Umbilical cord (tissue), 2 donors: ENCODE measurements around the gene COX7B2. TPM values are rescaled to one million over a fixed set of nuclear protein-coding genes. Genes with fewer than 3 reads are reported as not detected.
A peak's percentile ranks its signal among the peaks of the same experiment; 100 is the strongest.

ENCODE experiments used
- DNase-seq: peaks from one replicate; pipeline ENCODE4 v3.0.0-alpha.2; 2015; ENCODE audit warnings: low spot score
- total RNA-seq: library from RNA; depleted of rRNA; stranded (reverse); fragments of >200 nt; gene quantifications from one replicate; pipeline ENCODE4 v1.2.3, GENCODE V29; 2014; ENCODE audit warnings: low replicate concordance; ENCODE audit not compliant: insufficient read depth

COX7B2 gene, protein sequence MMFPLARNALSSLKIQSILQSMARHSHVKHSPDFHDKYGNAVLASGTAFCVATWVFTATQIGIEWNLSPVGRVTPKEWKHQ
- not detected for total RNA-seq

GRCh38 chr4:46909078-46909477 is at the start of gene COX7B2:
TSS of gene COX7B2 (minus strand) at chr4:46909245. CDS start at chr4:46735192, 174,053 bp downstream.
- DNase-seq, result no peak

DNA sequence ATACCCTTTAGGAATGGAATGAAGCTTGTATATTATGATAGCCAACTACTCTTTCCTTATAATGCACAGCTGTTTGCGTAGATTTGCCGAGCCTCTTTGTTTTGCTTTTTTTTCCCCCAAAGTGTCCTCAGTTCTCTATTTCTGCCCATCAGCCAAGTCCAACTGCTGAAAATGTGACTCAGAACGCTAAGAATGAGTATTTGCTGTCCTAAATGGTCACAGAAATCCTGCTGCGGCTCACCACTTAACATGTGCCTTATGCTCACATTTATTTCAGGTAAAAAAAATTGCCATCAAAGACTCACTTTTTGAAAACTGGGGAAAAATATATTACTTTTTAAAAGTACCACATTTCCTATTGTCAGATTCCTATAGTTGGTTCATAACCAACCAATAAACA is 47.4 kb upstream of the COX7B2 start:
- no peak for DNase-seq

DNA sequence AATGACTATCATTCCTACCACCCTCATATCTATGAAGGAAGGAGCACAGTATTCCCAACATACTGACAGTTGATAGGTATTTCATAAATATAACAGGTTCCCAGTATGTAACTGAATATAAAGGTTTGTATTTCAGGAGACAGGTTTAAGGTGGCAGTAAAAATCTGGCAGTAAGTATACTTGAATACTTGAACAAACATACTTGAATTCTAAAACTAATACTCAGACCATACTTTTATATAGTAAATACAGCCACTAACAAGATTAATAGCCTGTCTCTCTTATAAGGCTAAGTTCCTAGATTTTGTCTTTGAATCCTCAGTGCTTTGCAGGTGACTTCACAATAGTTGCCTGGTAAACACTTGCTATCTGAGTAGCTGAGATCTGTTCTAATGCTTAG is 46.6 kb upstream of the COX7B2 start:
- DNase-seq, result no peak

DNA sequence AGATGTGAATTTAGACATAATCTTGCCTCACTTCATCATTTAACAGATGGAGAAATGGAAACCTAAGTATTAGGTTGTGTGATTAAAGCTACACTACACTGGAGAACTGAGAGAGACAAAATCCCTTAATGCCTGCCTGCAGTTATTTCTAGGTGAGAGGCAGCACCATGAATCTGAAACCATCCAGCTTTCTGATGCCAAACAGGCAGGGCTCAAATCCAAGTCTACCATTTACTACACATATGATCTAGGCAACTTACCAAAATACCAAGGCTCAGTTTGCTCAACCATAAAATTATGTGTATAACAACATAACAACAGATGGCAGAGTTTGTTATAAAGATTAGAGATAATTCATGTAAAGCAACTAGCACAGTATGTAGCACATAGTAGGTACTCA is 45.6 kb upstream of the COX7B2 start:
- no peak for DNase-seq

- DNase-seq, result no peak
These were observed 44.5 kb upstream of the COX7B2 start for GRCh38 chr4:46953564-46953963.

DNA sequence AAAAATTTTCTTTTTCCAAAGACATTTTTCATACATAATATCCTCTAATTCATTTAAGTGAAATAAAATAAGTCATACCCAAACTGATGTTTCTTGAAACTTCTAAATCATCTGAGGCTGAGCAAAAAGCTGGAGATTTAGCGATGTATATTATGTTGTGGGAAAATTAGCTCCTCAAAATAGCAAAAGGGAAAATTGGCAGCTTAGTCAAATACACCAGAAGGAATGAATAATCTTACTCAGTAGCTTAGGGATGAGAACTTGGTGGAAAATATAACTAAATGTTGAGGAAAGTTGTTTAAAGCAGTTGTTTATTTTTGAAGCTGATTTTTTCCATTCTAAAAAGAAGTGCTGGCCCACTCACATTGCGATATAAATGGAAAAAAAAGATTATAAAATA is 43.4 kb upstream of the COX7B2 start:
- no peak for DNase-seq

GRCh38 chr4:46950826-46951225 is 41.8 kb upstream of the COX7B2 start:
- no peak for DNase-seq

DNA sequence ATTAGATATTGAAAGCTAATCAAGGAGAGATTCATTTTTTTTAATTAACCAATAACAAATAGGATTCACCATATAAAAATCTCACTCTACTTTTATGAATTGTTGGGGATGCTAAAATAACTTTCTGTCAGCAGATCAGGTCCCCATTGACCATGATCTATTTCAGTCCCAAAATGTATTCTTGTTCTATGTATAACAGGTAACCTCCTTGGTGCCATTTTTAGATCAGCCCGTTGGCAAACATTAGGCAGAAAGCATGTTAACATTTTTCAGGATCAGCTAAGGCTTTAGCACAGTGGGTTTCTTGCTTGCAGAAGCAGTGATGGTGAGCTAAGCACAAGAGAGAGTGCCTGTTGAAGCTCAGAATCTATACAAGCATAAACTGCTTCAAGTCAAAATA is 40.8 kb upstream of the COX7B2 start:
- DNase-seq, result no peak

- DNase-seq, result no peak
These were observed 38.5 kb upstream of the COX7B2 start for GRCh38 chr4:46947541-46947940.

GRCh38 chr4:46946919-46947536 is 38.0 kb upstream of the COX7B2 start:
- no peak for DNase-seq

- DNase-seq, result no peak
These were observed 36.0 kb upstream of the COX7B2 start for GRCh38 chr4:46945062-46945461.

DNA sequence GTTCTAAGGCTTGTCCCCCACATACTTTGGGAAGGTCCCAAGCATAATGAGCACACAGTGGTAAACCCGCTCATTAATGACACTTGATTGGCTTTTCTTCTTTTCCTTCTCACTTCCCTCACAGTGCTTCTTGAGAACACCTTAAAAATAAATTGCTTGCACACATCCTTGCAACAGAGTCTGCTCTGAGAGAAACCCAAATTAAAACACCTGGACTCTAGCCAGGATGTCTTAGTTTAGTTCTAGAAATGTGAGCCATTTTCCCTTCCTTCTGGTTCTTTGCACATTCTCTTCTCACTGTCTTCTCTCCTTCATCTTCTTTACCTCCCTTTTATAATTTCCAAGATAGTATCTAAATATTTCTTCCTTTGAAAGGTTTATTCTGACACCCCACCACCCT is 35.3 kb upstream of the COX7B2 start:
- no peak for DNase-seq

DNA sequence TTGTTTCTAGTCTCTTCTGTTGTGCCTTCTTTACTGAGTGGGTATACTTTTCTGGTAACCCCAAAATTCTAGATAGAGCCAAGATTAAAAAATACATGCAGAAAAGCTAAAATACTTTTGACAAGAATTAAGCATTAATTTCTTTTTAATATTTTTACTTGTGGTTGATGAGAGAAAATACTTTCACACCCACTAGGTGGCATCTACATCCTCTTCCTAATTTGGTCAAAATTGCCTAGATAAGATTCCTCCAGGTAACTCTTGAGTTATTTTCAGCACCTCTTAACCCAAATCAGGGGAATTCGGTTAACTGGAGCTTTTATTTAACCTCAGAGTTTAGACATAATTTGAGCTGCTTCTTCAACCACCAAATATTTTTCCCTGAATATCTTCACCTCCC is 28.4 kb upstream of the COX7B2 start:
- DNase-seq, result no peak

GRCh38 chr4:46934726-46935125 is 25.7 kb upstream of the COX7B2 start:
- DNase-seq, result no peak

DNA sequence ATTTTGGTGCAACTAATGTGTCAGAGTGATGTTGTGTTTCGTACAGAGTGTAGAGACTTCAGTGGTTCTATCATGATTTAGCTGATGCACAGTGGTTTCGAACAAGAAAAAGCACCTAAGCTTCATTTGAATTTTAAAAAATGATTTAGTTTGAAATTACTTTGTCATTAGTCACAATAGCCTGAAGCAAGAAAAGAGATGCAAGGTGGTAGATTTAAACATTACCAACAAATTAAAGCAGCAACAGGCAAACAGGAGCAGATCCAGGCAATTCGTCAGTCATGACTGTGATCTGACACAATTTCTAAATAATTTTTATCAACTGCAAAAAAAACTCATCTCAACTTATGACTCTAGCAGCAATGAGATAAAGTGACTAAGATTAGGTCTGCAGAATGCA is 24.6 kb upstream of the COX7B2 start:
- DNase-seq, result peak; percentile 2

DNA sequence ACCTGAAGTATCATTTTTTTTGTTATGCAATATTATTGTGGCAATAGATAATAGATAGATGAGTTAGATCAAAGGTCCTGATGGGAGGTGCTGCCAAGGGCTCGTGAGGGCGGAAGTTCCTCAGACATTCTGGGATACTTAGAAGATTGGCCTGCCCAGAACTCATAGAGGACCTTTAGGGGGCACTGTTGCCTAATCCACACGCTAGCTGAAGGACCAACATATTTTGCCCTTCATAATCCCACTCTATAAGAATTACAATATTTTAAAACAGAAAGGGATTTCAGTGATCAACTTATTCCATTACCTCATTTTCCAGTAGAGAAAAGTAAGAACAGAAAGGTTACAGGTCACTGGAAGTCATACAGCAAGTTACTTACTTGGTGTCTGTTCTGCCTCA is 22.9 kb upstream of the COX7B2 start:
- peak; percentile 5 for DNase-seq

DNA sequence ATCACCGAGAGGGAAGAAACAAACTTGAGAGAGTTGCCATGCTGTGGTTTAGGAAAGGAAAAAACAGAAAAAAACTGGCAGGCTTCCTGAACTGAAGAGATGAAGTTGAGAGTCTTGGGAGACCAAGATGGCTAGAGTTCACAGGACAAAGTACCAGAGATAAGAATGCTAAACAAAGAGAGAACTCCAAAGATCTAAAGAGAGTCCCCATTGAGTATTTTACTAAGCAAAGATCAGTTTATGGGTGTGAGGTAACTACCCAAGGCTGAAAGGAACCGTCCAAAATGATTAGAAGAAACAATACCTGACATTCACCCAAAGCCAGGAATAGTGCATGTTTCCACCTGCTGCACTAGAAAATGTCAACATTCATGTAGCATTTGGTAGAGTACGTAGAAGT is 21.8 kb upstream of the COX7B2 start:
- no peak for DNase-seq

GRCh38 chr4:46927201-46927600 is 18.2 kb upstream of the COX7B2 start:
- no peak for DNase-seq

DNA sequence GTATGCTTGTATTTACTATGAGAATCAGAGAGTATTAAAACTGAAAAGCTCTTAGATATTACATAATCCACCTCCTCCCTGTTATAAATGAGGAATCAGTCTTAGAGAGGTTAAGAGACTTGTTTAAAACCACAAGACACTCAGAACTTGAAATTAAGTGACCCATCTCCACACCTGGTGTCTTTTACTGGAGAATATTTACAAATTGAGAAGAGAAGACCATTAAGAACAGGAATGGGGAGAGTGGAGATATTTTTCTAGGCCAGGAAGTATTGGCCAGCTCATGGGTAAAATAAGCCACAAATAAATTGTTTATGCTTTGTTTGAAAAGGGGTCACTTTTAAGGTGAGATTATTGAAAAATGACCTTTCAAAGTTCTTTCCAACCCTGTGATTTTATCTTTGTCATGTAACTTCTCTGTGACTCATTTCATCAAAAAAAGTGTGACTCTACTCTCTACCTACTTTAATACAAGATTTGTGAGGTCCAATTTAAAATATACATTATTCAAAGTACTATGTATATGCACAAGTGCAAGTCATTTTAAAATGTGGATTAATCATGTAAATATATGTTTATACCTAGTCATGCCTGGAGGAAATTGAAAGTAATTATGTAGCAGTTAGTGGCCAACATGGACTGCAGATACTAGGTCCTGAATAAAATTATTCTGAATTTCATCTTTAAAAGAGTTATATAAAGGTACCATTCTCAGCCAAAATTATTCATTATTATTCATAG is 15.9 kb upstream of the COX7B2 start:
- DNase-seq, result no peak

- no peak for DNase-seq
These were observed 13.2 kb upstream of the COX7B2 start for GRCh38 chr4:46922205-46922604.

GRCh38 chr4:46908148-46908547 is 897 bp downstream of the COX7B2 start:
- no peak for DNase-seq

- DNase-seq, result no peak
These were observed 9.0 kb downstream of the COX7B2 start for GRCh38 chr4:46900082-46900481.

DNA sequence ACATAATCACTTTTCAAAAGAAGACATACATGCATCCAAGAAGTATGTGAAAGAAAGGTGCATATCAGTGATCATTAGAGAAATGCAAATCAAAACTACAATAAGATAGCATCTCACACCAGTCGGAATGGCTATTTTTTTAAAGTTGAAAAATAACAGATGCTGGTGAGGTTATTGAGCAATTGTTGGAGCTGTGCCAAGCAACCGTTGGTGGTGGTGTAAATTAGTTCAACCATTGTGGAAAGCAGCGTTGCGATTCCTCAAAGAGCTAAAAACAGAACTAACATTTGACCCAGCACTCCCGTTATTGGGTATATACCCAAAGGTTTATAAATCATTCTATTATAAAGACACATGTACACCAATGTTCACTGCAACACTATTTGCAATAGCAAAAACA is 14.2 kb downstream of the COX7B2 start:
- DNase-seq, result no peak
